Amniotic stem cell (primary cell): Measurements from ENCODE around the gene FADD.
A peak's percentile ranks its signal among the peaks of the same experiment; 100 is the strongest.

Source experiments
- DNase-seq: peaks from one replicate; lab custom pipeline; 2025; lab: John Stamatoyannopoulos, UW

Gene FADD

GRCh38 chr11:70202920-70203750 lies at the start of gene FADD:
TSS of gene FADD (plus strand) at chr11:70203296. CDS start at chr11:70203460, 164 bp downstream.
- peak; percentile 90 for DNase-seq

DNA sequence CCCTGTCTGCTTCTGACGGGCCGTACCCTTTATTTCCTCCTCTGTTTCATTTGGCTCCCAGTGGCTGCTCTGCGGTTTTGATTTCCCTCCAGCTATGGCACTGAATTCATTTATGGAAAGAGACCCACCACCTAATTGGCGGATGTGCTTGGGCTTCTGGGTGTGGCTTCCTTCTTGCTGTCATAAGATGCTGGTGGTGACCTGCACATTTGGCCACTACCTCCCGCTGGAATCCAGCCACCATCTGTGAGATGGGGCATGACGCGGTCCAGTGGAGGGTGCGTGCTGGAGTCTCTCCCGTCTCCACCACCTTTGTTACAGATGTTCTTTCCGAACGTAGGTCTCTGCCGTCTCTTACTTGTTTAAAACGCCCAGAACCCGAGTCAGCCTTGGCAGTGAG lies 47.7 kb upstream of the FADD start:
- no peak for DNase-seq

DNA sequence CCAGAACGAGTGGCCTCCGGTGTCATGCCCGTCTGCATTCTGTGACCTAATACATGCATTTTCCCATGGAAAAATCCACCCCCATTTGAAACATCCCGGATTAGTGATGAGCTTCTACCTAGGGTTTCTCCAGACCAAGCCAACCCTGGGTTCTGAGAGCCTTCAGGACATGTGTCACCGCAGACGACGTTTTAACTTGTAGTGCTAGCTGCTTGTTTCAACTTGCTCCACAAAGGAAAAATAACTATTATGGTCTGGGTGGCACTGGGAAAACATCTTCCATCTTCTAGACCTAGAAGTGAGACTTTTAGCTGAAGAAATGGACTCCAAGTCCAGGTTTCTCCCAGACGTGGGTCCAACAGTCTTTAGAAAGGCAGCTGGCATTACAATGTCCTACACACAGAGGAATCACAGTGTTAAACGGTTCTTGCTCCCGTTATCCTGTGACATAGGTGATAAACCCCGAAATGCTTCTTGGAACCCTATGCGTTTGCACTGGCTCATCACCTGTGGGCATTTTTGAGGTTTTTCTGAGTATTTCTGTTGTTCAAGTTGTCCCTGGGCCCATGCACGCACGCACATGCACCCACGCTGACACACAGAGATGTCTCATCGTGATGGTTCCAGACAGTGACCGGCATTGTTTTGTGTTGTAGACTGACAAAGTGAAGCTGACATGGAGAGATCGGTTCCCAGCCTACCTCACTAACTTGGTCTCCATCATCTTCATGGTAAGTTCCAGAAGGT lies 46.6 kb upstream of the FADD start:
- no peak for DNase-seq

- no peak for DNase-seq
Observed at GRCh38 chr11:70158201-70158600, 44.9 kb upstream of the FADD start.

DNA sequence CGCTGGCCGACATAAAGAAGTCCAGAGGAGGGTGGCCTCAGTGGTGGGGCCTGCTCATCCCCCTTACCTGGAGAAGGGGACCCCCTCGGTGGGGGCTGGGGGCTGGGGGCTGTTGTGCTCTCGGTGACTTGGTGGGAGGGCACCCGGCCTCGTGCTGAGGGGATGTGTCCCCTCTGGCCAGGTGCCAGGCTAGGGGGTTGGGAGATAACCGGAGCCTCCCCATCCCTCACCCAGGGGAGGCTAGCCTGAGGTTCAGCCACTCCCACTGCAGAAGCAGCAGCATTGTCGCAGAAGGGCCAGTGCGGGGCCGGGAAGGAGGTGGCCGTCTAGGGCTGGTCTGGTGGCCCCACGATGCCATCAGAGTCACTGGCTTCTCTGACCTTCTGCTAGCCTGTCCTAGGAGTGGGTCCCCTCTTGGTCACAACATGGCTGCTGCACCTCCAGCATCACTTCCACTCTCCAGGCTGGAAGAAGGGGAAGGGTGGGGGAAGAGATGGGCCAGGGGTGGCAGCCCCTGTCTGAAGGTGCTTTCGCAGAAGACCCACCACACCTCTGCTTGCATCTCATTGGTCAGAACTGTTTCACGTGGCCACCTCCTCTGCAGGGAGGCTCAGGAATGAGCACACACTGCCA lies 44.2 kb upstream of the FADD start:
- no peak for DNase-seq

GRCh38 chr11:70159627-70160570 lies 43.2 kb upstream of the FADD start:
- peak; percentile 29 for DNase-seq

GRCh38 chr11:70161043-70161625 lies 42.0 kb upstream of the FADD start:
- DNase-seq = no peak

GRCh38 chr11:70164705-70165104 lies 38.4 kb upstream of the FADD start:
- DNase-seq = no peak

- DNase-seq = no peak
Observed at GRCh38 chr11:70167120-70167519, 36.0 kb upstream of the FADD start.

GRCh38 chr11:70167723-70168404 lies 35.2 kb upstream of the FADD start:
- no peak for DNase-seq

GRCh38 chr11:70168405-70168754 lies 34.7 kb upstream of the FADD start:
- DNase-seq = no peak

GRCh38 chr11:70169127-70169526 lies 34.0 kb upstream of the FADD start:
- DNase-seq = no peak

DNA sequence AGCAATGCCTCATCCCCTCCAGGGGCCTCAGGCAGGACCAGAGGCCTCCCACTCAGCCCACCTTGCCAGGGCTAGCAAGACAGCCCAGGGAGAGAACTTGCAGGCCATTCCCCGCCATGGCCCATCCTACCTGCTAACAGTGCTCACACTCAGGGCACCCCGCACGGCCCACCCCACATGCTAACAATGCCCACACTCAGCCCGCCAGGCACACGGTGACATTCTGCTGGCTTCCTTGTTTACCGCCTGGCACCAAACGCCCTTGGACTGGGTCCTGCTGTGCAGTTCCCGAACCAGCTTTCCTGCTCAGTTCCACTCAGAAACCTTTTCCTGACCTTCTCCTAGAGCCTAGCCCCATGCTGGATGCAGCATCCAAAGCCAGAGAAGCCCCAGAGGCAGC lies 33.5 kb upstream of the FADD start:
- no peak for DNase-seq

GRCh38 chr11:70170596-70171210 lies 32.4 kb upstream of the FADD start:
- DNase-seq = no peak

GRCh38 chr11:70173018-70173417 lies 30.1 kb upstream of the FADD start:
- no peak for DNase-seq

DNA sequence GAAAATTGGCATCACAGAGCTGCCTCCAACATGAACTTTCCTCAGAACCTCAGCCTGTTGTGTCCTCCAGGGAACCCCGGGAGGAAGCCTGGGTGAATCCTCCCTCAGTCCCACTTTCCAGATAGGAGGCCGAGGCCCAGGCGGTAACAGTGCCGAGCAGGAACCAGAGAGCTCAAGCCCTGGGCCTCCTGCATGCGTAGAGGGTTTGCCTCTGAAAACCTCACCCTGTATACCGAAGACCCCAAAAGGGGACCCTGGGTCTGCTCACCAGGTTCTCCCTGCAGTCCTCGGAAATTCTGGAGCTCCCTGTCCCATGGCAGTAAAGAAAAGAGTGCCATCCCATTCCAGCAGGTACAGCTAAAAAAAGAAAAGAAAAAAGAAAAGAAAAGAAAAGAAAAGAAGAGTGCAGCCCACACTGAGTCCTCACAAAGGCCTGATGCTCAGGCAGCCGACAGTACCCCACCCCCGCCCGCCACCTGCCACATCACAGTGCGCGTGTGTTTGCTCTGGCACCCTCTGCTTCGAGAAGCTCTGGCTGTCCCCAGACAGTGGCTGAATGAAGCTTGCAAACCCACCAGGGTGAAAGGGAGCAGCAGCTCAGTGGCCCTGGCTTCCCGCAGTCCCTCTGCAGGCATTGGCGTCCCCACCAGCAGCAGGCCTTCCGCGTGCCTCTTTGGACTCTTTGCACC lies 28.4 kb upstream of the FADD start:
- no peak for DNase-seq

DNA sequence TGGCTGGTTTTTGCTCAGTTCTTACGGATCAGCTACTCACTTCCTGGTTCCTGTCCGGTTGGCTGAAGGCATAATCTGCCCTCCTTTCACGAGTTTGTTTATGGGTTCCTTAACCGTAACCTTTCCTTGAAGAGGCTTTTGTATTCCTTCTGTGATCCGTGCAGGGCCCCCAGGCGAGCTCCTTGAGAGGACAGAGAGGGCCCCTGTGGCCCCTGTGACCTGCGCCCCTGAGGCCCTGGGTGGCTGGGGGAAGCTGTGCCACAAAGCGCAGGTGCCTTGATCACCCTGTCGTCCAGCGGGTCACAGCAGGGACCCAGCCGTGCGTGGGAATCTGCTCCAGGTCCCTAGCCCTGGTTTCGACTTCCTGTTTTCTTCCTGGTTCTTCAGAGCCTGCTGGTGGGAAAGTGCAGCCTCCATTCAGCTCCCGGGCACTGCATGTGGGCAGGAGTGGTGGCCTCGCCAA lies 27.8 kb upstream of the FADD start:
- no peak for DNase-seq

DNA sequence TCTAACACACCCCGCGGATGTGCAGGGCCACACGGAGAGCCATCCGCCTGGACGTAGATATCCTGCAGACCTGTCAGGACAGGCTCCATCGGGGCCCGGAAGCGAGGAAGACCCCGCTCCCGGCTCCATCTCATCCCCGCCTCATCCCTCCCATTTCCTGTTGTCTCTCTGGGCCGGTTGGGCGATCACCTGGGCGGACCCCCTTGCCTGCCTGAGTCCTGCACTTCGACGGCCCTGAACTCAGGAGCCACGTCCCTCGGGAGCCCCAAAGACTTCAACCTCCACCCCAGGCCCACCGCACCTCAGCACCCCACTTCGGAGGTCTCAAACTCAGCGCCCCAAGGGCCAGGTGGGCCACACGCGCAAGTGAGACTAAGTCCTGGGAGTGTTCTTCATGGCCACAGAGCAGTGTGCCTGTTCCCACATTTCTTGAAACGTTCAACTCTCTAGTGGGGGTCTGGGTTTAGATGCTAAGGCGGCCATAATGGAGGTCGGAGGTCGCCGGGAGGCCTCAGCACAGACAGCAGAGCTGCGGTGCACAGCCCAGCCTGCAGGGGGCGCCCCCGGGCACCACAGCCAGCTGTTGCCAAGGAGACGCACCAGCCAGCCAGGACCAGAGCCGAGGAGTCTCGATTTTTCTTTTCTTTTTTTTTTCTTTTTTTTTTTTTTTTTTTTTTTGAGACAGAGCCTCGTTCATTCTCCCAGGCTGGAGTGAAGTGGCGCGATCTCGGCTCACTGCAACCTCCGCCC lies 26.0 kb upstream of the FADD start:
- no peak for DNase-seq

DNA sequence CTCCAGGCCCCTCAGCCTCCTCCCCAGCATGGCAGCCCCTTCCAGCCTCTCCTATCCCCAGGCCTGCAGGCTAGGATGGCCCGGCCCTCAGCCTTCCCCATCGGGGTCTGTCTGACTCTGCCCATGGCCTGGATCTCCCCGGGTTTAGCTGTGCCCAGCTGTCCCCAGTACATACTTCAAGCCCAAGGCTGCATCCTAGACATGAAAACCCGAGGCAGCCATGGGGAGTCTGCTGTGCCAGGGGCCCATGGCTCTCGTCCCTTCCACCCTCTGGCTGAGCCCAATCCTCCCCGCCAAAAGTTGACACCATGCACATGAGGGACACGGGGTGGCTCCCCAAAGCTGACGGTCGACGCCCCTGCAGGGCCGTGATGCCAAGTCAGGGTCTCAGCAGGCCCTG lies 22.2 kb upstream of the FADD start:
- DNase-seq = no peak
